Measurements from ENCODE around the gene SLC40A1. TPM values are rescaled to one million over a fixed set of nuclear protein-coding genes. Genes with fewer than 3 reads are reported as not detected.
A peak's percentile ranks its signal among the peaks of the same experiment; 100 is the strongest.

Gene SLC40A1
- total and polyA plus RNA-seq, 2 of the 13 experiments (the other 11 are each of a cell fraction or from before 2014, with no cell fraction given), result 10.6 to 24.9 TPM

DNA sequence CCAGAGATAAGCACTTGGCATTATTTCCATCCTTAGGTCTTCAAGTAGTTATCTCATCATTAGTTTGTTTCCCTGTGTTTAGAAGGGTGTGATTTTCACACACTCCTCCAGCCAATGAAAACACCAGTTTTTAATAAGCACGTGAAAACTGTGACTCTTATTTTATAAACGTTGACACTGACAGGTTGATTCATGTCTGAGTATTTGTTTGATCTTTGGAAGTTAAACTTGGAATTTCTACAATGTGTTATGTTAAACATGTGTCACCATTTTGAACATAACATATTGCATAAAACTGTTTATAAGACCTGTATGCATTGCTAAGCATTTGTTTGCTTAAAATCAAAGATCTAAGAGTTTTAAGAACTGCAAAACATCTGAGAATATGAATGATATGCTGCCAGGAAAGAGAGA, 27.6 kb downstream of the SLC40A1 start (continued):
- TF ChIP-seq, protein P1, sequence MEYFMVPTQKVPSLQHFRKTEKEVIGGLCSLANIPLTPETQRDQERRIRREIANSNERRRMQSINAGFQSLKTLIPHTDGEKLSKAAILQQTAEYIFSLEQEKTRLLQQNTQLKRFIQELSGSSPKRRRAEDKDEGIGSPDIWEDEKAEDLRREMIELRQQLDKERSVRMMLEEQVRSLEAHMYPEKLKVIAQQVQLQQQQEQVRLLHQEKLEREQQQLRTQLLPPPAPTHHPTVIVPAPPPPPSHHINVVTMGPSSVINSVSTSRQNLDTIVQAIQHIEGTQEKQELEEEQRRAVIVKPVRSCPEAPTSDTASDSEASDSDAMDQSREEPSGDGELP (IDR thresholded peaks at IDR 0.05; ENCODE audit: borderline replicate concordance, low read depth), result 0 out of 2 replicates have a peak, but pooled peaks have one; percentile 22
- peak; percentile 45; the same call in 1 of the 2 replicates for TF ChIP-seq FOSL1 (CRISPR knock-in tag; IDR thresholded peaks at IDR 0.05; ENCODE audit: borderline replicate concordance)
- no peak for TF ChIP-seq ZNF354B (CRISPR knock-in tag; IDR thresholded peaks at IDR 0.05)
- no peak for TF ChIP-seq ZNF616 (CRISPR knock-in tag; IDR thresholded peaks at IDR 0.05; ENCODE audit: low read depth)
- TF ChIP-seq FOXA1 (IDR thresholded peaks at IDR 0.05), result peak; percentile 71; the same call in 1 of the 2 replicates
- TF ChIP-seq FOXA1 (CRISPR knock-in tag; IDR thresholded peaks at IDR 0.05), result peak; percentile 64; the same call in 1 of the 2 replicates
- TF ChIP-seq KAT8 (CRISPR knock-in tag; IDR thresholded peaks at IDR 0.05), result peak; percentile 17; the same call in 1 of the 2 replicates
- TF ChIP-seq ZNF607 (CRISPR knock-in tag; IDR thresholded peaks at IDR 0.05; ENCODE audit: borderline replicate concordance), result no peak
- TF ChIP-seq DNMT3B (CRISPR knock-in tag; conservative IDR thresholded peaks at IDR 0.05), result no peak
- peak; percentile 50; the same call in 1 of the 2 replicates for TF ChIP-seq FOXJ3 (CRISPR knock-in tag; IDR thresholded peaks at IDR 0.05; ENCODE audit: borderline replicate concordance)
- TF ChIP-seq FOXA3 (CRISPR knock-in tag; IDR thresholded peaks at IDR 0.05), result peak; percentile 83
- TF ChIP-seq, protein P2, sequence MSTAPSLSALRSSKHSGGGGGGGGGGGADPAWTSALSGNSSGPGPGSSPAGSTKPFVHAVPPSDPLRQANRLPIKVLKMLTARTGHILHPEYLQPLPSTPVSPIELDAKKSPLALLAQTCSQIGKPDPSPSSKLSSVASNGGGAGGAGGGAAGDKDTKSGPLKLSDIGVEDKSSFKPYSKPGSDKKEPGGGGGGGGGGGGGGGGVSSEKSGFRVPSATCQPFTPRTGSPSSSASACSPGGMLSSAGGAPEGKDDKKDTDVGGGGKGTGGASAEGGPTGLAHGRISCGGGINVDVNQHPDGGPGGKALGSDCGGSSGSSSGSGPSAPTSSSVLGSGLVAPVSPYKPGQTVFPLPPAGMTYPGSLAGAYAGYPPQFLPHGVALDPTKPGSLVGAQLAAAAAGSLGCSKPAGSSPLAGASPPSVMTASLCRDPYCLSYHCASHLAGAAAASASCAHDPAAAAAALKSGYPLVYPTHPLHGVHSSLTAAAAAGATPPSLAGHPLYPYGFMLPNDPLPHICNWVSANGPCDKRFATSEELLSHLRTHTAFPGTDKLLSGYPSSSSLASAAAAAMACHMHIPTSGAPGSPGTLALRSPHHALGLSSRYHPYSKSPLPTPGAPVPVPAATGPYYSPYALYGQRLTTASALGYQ (CRISPR knock-in tag; IDR thresholded peaks at IDR 0.05), result peak; percentile 61; the same call in 1 of the 2 replicates
- TF ChIP-seq, protein P3, sequence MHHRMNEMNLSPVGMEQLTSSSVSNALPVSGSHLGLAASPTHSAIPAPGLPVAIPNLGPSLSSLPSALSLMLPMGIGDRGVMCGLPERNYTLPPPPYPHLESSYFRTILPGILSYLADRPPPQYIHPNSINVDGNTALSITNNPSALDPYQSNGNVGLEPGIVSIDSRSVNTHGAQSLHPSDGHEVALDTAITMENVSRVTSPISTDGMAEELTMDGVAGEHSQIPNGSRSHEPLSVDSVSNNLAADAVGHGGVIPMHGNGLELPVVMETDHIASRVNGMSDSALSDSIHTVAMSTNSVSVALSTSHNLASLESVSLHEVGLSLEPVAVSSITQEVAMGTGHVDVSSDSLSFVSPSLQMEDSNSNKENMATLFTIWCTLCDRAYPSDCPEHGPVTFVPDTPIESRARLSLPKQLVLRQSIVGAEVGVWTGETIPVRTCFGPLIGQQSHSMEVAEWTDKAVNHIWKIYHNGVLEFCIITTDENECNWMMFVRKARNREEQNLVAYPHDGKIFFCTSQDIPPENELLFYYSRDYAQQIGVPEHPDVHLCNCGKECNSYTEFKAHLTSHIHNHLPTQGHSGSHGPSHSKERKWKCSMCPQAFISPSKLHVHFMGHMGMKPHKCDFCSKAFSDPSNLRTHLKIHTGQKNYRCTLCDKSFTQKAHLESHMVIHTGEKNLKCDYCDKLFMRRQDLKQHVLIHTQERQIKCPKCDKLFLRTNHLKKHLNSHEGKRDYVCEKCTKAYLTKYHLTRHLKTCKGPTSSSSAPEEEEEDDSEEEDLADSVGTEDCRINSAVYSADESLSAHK (CRISPR knock-in tag; IDR thresholded peaks at IDR 0.05; ENCODE audit: borderline replicate concordance), result no peak
- TF ChIP-seq SPEN (CRISPR knock-in tag; IDR thresholded peaks at IDR 0.05; ENCODE audit: low read depth), result no peak
- TF ChIP-seq, protein P4, sequence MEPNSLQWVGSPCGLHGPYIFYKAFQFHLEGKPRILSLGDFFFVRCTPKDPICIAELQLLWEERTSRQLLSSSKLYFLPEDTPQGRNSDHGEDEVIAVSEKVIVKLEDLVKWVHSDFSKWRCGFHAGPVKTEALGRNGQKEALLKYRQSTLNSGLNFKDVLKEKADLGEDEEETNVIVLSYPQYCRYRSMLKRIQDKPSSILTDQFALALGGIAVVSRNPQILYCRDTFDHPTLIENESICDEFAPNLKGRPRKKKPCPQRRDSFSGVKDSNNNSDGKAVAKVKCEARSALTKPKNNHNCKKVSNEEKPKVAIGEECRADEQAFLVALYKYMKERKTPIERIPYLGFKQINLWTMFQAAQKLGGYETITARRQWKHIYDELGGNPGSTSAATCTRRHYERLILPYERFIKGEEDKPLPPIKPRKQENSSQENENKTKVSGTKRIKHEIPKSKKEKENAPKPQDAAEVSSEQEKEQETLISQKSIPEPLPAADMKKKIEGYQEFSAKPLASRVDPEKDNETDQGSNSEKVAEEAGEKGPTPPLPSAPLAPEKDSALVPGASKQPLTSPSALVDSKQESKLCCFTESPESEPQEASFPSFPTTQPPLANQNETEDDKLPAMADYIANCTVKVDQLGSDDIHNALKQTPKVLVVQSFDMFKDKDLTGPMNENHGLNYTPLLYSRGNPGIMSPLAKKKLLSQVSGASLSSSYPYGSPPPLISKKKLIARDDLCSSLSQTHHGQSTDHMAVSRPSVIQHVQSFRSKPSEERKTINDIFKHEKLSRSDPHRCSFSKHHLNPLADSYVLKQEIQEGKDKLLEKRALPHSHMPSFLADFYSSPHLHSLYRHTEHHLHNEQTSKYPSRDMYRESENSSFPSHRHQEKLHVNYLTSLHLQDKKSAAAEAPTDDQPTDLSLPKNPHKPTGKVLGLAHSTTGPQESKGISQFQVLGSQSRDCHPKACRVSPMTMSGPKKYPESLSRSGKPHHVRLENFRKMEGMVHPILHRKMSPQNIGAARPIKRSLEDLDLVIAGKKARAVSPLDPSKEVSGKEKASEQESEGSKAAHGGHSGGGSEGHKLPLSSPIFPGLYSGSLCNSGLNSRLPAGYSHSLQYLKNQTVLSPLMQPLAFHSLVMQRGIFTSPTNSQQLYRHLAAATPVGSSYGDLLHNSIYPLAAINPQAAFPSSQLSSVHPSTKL (CRISPR knock-in tag; IDR thresholded peaks at IDR 0.05), result peak; percentile 90
- TF ChIP-seq ZKSCAN8 (CRISPR knock-in tag; IDR thresholded peaks at IDR 0.05; ENCODE audit: borderline replicate concordance), result peak; percentile 68; the same call in 1 of the 2 replicates
- no peak for TF ChIP-seq PHF21A (CRISPR knock-in tag; IDR thresholded peaks at IDR 0.05)
- no peak for TF ChIP-seq SSRP1 (CRISPR knock-in tag; IDR thresholded peaks at IDR 0.05)
- TF ChIP-seq EP300 (IDR thresholded peaks at IDR 0.05; ENCODE audit: low read depth in 2 of 2, low read length in 2 of 2), result peak in 1 of 2 experiments; percentile 90; a peak in 2 of 4 replicates
- peak; percentile 71; the same call in 1 of the 2 replicates for TF ChIP-seq EP300 (CRISPR knock-in tag; IDR thresholded peaks at IDR 0.05; ENCODE audit: borderline replicate concordance)
- TF ChIP-seq MAZ (IDR thresholded peaks at IDR 0.05; ENCODE audit: borderline replicate concordance, low read depth, low read length), result no peak
- no peak for TF ChIP-seq MAZ (CRISPR knock-in tag; IDR thresholded peaks at IDR 0.05; ENCODE audit: low read depth)
